Ovary (tissue), 3 donors: Measurements from ENCODE around the gene SLCO2A1.

ENCODE experiments used
- POLR2A ChIP-seq: fragments of 450-650 bp; IDR thresholded peaks from one replicate; pipeline ENCODE4 v1.6.1; 2017; ENCODE audit warnings: antibody characterized with exemption, mild to moderate bottlenecking, moderate library complexity
- TF ChIP-seq, protein P1 (sequence below), 3 donors: fragments of 450-650 bp in 2 of 3; fragments of 200-600 bp in 1 of 3; IDR thresholded peaks; one replicate each; pipeline versions ENCODE4 v1.5.1 to v1.8.0; 2016 to 2022; ENCODE audit warnings: antibody characterized with exemption in 3 of 3, mild to moderate bottlenecking in 1 of 3
- donor health status: DM: no; HTN: no; CAD: no.

DNA sequence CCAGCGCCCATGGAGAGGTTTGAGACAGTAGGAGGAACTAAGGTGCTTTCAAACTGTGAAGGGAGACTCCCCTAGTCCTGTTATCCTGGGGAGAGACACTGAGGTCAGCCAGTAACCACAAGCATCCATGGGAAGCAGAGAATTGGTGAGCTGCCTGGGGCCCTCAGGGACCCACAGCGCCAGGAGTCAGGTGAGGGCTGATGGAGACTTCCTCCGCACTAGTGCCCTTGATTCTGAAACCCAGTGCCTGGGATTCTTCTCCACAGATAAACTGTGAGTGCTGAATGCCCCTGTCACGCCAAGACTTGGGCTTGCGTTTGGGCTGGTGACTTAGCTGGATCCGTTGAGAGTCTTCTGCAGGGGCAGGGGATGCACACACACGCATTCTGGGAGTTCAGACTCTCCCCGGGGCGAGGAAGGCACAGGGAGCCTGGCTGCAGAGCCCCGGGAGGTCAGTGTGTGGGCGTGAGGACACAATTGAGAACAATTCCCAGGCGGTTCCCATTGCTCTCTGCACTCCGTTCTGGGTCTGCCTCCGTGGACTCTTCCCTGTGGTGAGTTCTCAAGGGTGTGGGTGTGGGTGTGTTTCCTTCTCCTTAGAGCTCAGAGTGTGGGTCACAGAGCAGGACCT lies 37.9 kb upstream of the SLCO2A1 start:
- TF ChIP-seq POLR2A, result no peak
- TF ChIP-seq, protein P1, sequence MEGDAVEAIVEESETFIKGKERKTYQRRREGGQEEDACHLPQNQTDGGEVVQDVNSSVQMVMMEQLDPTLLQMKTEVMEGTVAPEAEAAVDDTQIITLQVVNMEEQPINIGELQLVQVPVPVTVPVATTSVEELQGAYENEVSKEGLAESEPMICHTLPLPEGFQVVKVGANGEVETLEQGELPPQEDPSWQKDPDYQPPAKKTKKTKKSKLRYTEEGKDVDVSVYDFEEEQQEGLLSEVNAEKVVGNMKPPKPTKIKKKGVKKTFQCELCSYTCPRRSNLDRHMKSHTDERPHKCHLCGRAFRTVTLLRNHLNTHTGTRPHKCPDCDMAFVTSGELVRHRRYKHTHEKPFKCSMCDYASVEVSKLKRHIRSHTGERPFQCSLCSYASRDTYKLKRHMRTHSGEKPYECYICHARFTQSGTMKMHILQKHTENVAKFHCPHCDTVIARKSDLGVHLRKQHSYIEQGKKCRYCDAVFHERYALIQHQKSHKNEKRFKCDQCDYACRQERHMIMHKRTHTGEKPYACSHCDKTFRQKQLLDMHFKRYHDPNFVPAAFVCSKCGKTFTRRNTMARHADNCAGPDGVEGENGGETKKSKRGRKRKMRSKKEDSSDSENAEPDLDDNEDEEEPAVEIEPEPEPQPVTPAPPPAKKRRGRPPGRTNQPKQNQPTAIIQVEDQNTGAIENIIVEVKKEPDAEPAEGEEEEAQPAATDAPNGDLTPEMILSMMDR (IDR thresholded peaks at IDR 0.05), result no peak
